ENCODE measurements around the gene SV2C.

DNA sequence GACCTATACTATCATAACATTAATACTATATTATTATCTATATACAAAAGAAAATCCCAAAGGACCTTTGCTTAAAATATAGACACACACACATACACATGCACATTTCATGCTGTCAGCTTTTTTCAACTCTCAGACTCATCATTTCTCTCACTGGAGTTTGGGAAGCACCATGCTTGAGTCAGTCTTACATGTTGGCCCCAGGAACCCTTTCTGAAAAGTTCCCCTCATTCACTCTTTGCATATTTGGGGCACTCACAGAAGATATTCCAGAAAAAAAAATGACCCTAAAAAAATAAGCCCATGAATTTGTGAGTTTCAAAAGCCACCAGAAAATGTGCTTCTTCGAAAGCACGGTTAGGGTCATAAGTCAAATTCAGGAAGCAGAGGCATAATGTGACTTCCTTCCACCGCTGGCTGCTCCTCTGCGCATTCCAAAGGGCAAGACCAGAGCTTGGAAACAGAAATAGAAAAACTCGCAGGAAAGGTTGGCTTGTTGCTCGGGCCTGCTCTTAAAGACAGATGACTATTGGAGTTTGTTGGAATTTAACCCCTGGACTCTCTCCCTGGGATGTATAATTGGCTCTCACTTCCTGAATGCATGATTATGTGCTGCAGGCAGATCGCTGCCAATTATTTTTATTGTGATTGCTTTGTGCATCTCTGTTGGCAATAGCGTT lies 190.2 kb downstream of the SV2C start:
- TF ChIP-seq ESRRA (CRISPR knock-in tag; IDR thresholded peaks at IDR 0.05; ENCODE audit: borderline replicate concordance): no peak
- TF ChIP-seq, protein P1, sequence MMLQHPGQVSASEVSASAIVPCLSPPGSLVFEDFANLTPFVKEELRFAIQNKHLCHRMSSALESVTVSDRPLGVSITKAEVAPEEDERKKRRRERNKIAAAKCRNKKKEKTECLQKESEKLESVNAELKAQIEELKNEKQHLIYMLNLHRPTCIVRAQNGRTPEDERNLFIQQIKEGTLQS (CRISPR knock-in tag; conservative IDR thresholded peaks at IDR 0.05): no peak
- TF ChIP-seq, protein P2, sequence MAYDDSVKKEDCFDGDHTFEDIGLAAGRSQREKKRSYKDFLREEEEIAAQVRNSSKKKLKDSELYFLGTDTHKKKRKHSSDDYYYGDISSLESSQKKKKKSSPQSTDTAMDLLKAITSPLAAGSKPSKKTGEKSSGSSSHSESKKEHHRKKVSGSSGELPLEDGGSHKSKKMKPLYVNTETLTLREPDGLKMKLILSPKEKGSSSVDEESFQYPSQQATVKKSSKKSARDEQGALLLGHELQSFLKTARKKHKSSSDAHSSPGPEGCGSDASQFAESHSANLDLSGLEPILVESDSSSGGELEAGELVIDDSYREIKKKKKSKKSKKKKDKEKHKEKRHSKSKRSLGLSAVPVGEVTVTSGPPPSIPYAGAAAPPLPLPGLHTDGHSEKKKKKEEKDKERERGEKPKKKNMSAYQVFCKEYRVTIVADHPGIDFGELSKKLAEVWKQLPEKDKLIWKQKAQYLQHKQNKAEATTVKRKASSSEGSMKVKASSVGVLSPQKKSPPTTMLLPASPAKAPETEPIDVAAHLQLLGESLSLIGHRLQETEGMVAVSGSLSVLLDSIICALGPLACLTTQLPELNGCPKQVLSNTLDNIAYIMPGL (CRISPR knock-in tag; IDR thresholded peaks at IDR 0.05): no peak
- TF ChIP-seq ZNF396 (CRISPR knock-in tag; IDR thresholded peaks at IDR 0.05; ENCODE audit: borderline replicate concordance): no peak
- TF ChIP-seq, protein P3, sequence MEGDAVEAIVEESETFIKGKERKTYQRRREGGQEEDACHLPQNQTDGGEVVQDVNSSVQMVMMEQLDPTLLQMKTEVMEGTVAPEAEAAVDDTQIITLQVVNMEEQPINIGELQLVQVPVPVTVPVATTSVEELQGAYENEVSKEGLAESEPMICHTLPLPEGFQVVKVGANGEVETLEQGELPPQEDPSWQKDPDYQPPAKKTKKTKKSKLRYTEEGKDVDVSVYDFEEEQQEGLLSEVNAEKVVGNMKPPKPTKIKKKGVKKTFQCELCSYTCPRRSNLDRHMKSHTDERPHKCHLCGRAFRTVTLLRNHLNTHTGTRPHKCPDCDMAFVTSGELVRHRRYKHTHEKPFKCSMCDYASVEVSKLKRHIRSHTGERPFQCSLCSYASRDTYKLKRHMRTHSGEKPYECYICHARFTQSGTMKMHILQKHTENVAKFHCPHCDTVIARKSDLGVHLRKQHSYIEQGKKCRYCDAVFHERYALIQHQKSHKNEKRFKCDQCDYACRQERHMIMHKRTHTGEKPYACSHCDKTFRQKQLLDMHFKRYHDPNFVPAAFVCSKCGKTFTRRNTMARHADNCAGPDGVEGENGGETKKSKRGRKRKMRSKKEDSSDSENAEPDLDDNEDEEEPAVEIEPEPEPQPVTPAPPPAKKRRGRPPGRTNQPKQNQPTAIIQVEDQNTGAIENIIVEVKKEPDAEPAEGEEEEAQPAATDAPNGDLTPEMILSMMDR (IDR thresholded peaks at IDR 0.05): no peak
- TF ChIP-seq, protein P4, sequence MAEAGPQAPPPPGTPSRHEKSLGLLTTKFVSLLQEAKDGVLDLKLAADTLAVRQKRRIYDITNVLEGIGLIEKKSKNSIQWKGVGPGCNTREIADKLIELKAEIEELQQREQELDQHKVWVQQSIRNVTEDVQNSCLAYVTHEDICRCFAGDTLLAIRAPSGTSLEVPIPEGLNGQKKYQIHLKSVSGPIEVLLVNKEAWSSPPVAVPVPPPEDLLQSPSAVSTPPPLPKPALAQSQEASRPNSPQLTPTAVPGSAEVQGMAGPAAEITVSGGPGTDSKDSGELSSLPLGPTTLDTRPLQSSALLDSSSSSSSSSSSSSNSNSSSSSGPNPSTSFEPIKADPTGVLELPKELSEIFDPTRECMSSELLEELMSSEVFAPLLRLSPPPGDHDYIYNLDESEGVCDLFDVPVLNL (CRISPR knock-in tag; IDR thresholded peaks at IDR 0.05; ENCODE audit: borderline replicate concordance, low read depth): no peak
- TF ChIP-seq, protein P5, sequence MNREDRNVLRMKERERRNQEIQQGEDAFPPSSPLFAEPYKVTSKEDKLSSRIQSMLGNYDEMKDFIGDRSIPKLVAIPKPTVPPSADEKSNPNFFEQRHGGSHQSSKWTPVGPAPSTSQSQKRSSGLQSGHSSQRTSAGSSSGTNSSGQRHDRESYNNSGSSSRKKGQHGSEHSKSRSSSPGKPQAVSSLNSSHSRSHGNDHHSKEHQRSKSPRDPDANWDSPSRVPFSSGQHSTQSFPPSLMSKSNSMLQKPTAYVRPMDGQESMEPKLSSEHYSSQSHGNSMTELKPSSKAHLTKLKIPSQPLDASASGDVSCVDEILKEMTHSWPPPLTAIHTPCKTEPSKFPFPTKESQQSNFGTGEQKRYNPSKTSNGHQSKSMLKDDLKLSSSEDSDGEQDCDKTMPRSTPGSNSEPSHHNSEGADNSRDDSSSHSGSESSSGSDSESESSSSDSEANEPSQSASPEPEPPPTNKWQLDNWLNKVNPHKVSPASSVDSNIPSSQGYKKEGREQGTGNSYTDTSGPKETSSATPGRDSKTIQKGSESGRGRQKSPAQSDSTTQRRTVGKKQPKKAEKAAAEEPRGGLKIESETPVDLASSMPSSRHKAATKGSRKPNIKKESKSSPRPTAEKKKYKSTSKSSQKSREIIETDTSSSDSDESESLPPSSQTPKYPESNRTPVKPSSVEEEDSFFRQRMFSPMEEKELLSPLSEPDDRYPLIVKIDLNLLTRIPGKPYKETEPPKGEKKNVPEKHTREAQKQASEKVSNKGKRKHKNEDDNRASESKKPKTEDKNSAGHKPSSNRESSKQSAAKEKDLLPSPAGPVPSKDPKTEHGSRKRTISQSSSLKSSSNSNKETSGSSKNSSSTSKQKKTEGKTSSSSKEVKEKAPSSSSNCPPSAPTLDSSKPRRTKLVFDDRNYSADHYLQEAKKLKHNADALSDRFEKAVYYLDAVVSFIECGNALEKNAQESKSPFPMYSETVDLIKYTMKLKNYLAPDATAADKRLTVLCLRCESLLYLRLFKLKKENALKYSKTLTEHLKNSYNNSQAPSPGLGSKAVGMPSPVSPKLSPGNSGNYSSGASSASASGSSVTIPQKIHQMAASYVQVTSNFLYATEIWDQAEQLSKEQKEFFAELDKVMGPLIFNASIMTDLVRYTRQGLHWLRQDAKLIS (CRISPR knock-in tag; IDR thresholded peaks at IDR 0.05; ENCODE audit: borderline replicate concordance): no peak
- TF ChIP-seq, protein P6, sequence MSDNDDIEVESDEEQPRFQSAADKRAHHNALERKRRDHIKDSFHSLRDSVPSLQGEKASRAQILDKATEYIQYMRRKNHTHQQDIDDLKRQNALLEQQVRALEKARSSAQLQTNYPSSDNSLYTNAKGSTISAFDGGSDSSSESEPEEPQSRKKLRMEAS (CRISPR knock-in tag; IDR thresholded peaks at IDR 0.05): no peak
- TF ChIP-seq CREM (CRISPR knock-in tag; IDR thresholded peaks at IDR 0.05): no peak
- TF ChIP-seq, protein P7, sequence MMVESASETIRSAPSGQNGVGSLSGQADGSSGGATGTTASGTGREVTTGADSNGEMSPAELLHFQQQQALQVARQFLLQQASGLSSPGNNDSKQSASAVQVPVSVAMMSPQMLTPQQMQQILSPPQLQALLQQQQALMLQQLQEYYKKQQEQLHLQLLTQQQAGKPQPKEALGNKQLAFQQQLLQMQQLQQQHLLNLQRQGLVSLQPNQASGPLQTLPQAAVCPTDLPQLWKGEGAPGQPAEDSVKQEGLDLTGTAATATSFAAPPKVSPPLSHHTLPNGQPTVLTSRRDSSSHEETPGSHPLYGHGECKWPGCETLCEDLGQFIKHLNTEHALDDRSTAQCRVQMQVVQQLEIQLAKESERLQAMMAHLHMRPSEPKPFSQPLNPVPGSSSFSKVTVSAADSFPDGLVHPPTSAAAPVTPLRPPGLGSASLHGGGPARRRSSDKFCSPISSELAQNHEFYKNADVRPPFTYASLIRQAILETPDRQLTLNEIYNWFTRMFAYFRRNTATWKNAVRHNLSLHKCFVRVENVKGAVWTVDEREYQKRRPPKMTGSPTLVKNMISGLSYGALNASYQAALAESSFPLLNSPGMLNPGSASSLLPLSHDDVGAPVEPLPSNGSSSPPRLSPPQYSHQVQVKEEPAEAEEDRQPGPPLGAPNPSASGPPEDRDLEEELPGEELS (CRISPR knock-in tag; IDR thresholded peaks at IDR 0.05): no peak
- TF ChIP-seq MXD4 (CRISPR knock-in tag; IDR thresholded peaks at IDR 0.05; ENCODE audit: borderline replicate concordance): no peak
- no peak for TF ChIP-seq FOXJ3 (CRISPR knock-in tag; IDR thresholded peaks at IDR 0.05; ENCODE audit: borderline replicate concordance)
- TF ChIP-seq, protein P8, sequence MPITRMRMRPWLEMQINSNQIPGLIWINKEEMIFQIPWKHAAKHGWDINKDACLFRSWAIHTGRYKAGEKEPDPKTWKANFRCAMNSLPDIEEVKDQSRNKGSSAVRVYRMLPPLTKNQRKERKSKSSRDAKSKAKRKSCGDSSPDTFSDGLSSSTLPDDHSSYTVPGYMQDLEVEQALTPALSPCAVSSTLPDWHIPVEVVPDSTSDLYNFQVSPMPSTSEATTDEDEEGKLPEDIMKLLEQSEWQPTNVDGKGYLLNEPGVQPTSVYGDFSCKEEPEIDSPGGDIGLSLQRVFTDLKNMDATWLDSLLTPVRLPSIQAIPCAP (CRISPR knock-in tag; IDR thresholded peaks at IDR 0.05): no peak
